Myocyte (in vitro differentiated cells): ENCODE results near the gene MAP2K2. TPM values are rescaled to one million over a fixed set of nuclear protein-coding genes. Genes with fewer than 3 reads are reported as not detected.
A peak's percentile ranks its signal among the peaks of the same experiment; 100 is the strongest.

Experiments
- DNase-seq: peaks from one replicate; pipeline ENCODE4 v3.0.0-alpha.2; 2012; ENCODE audit warnings: low read depth
- total RNA-seq: library from RNA; depleted of rRNA; stranded (reverse); fragments of >200 nt; gene quantifications from 2 replicates; pipeline ENCODE4 v1.2.3, GENCODE V29; 2014

MAP2K2 gene
- total RNA-seq, 1 donor from 2014 or later: 224 TPM

- DNase-seq: no peak
Observed at GRCh38 chr19:4100647-4101495, 23.1 kb downstream of the MAP2K2 start.

GRCh38 chr19:4099041-4099764 lies 24.7 kb downstream of the MAP2K2 start:
- DNase-seq: no peak

- DNase-seq: peak; percentile 21
Observed at GRCh38 chr19:4098493-4098892, 25.4 kb downstream of the MAP2K2 start.

DNA sequence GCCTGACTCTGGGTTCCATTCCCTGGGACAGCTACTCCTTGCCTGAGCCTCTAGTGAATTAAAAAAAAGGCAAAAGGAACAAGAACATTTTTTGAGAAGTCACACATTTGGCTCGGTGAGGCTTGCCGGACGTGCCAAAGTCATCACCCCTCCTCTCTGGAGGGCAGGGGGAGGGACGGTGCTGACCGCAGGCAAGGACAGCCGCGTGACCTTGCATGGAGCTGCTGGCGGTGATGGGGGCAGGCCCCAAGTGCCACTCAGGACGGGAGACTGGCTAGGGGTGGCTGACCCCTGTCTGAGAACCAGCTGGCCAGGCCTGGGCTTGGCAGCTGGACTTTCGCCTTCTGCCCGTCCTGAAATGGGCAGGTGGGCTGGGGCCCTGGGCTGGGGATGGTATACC lies 26.4 kb downstream of the MAP2K2 start:
- DNase-seq: no peak

- DNase-seq: no peak
Observed at GRCh38 chr19:4096049-4096892, 27.7 kb downstream of the MAP2K2 start.

- no peak for DNase-seq
Observed at GRCh38 chr19:4095488-4095844, 28.5 kb downstream of the MAP2K2 start.

GRCh38 chr19:4094761-4095487 lies 29.0 kb downstream of the MAP2K2 start:
- peak; percentile 39 for DNase-seq

GRCh38 chr19:4094291-4094690 lies 29.6 kb downstream of the MAP2K2 start:
- no peak for DNase-seq

GRCh38 chr19:4093643-4094175 lies 30.2 kb downstream of the MAP2K2 start:
- DNase-seq: no peak

- no peak for DNase-seq
Observed at GRCh38 chr19:4090356-4091220, 33.3 kb downstream of the MAP2K2 start.

- DNase-seq: no peak
Observed at GRCh38 chr19:4089946-4090345, 34.0 kb downstream of the MAP2K2 start.

DNA sequence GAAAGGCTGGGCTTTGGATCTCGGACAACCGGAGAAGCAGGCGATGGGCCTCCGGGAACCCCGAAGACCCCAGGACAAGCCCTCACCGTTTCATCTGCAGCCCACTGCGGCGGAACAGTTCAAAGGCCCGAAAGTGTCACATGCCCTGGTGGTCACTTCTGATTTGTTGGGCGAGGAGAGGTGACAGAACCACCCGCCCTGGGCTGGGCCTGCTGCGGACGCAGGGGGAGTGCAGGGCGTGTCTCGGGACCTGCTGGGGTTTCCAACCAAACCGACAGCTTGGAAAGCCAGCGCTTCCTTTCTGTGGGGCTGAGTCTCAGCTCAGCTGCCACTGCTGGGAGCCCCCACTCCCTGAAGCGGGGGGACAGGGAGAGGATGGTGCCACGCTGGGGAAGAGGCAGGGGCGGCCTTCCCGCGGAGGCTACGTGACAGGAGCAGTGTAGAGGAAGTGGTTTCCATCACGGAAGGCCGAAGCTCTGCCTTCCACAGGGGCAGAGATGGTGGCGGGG lies 34.5 kb downstream of the MAP2K2 start:
- DNase-seq: no peak

- DNase-seq: no peak
Observed at GRCh38 chr19:4088975-4089374, 34.9 kb downstream of the MAP2K2 start.

DNA sequence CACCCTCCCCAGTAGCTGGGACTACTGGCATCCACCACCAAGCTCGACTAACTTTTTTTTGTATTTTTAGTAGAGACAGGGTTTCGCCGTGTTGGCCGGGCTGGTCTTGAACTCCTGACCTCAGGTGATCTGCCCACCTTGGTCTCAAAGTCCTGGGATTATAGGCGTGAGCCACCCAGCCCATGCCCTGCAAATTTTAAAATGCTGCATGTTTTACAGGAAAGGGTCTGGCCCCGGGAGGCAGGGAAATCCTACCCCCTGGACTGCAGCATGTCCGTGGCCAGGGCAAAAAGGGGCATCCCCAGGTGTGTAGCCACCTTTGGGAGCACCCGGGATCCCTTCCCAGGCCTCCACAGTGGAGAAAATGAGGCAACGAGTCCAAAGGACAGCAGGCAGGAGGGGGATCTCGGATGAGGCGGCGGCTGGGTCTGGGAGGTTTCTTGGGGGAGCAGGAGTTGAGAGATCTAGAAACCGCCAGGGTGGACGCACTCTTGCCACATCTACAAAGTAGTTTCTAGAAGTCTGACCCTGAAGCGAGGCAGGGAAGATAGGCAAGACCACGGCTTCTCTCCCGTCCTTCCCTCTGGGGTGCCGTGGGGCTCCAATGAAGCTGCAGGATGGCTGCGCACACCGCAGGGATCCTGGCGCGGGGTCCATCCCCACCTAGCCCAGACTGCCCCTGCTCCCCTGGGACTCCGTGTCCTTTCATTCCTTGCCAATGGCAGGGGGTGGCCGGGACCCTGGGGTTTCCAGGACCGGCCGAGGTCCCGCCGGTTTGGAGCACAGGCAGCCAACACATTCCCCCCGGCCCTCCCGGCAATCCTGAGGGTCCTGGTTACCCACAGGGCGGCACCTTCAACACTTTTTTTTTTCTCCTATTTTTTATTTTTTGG lies 35.9 kb downstream of the MAP2K2 start:
- no peak for DNase-seq

DNA sequence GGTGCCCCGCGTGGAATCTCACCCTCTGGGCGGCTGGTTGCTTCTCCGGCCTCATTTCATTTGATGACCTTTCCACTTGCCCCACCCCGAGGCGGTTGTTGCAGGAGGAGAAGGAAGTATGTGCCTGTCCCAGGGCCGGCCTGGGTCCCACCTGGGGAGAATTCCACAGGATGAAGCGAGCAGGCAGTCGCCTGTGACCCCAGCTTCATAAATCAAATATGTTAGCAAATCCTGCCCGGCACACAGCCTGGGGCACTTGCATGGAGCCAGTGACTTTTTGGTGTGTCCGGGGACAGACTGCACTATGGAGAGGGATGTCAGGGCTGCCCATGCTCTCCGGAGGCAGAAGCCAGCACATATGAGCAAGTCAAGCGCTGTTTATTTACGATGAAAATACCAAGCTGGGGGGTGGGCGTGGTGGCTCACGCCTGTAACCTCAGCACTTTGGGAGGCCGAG lies 37.5 kb downstream of the MAP2K2 start:
- DNase-seq: no peak

DNA sequence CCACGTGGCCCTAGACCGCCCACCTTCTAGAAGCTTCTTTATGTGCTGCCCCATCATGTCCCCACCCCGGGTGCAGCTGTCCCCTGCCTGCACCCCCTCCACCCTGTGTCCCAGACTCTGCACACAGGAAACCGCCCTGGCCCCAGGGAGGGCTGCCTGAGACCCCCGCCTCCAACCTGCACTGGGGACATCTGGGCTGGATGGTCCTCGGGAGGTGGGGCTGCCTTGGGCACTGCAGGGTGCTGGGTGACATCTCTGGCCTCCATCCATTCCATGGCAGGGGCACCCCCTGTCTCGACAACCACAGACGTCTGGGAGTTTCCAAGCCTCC lies 39.4 kb downstream of the MAP2K2 start:
- DNase-seq: no peak

- no peak for DNase-seq
Observed at GRCh38 chr19:4083677-4084546, 40.0 kb downstream of the MAP2K2 start.

DNA sequence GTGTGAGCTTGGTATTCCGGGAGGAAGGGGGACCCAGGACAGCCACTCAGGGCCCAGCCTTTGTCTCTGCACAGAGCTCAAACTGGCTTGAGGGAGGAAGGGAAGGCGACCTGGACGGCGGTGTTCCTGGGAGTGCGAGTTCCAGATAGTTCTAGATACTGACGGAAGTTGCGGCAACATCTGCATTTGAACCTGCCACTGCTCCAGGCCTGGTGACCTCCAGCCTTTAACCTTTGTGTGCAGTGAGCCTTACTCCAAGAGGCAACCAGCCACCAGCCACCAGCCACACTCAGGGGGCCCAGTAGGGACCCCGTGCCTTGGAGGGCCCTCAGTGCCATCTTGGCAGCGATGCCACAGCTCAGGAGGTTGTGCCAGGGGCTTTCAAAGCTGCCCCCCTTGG lies 41.8 kb downstream of the MAP2K2 start:
- no peak for DNase-seq
